B cell (primary cell): ENCODE measurements around the gene MPZL3. TPM values are rescaled to one million over a fixed set of nuclear protein-coding genes. Genes with fewer than 3 reads are reported as not detected.
A peak's percentile ranks its signal among the peaks of the same experiment; 100 is the strongest.

Experiments used
- ATAC-seq: fragments of 200-7000 bp; cut with Tn5 transposase; one replicate; pipeline ENCODE4 v1.10.0; 2021; ENCODE audit warnings: low read depth, mild to moderate bottlenecking, moderate number of reproducible peaks, moderate library complexity
- CTCF ChIA-PET: fragments of 350-600 bp; sonication (Branson Sonifier 250); formaldehyde crosslinking; loops from one replicate; lab custom pipeline; 2021; ENCODE audit warnings: antibody characterized with exemption, inconsistent platforms; lab: Charles Lee
- POLR2A ChIA-PET: fragments of 350-600 bp; sonication (Branson Sonifier 250); formaldehyde crosslinking; loops from one replicate; lab custom pipeline; 2021; ENCODE audit warnings: antibody characterized with exemption; lab: Charles Lee
- DNase-seq: peaks from one replicate; pipeline ENCODE4 v3.0.0; 2013
- H2AFZ ChIP-seq: 2 replicates; pipeline ENCODE4 v1.6.1; 2012; ENCODE audit warnings: mild to moderate bottlenecking, low read depth, low read length; ENCODE audit not compliant: insufficient read depth, poor library complexity, severe bottlenecking
- H3K27ac ChIP-seq, 2 donors: 1 replicate in 1 of 2; 2 replicates in 1 of 2; pipeline ENCODE4 v1.5.1; 2012 to 2013; ENCODE audit warnings: low read length in 2 of 2, mild to moderate bottlenecking in 2 of 2, moderate library complexity in 1 of 2
- H3K27me3 ChIP-seq, 4 experiments: fragments of 200-600 bp in 1 of 4; sonication (generic) in 1 of 4; replicated peaks in 1 of 4; 1 replicate in 2 of 4; 2 replicates in 2 of 4; pipeline versions ENCODE4 v1.6.1 to v1.7.0; 2013 to 2016; ENCODE audit warnings: low read length in 3 of 4, mild to moderate bottlenecking in 2 of 4, mixed read lengths in 1 of 4, moderate library complexity in 1 of 4; ENCODE audit not compliant: insufficient read depth in 4 of 4, control insufficient read depth in 3 of 4; ENCODE audit errors: control extremely low read depth in 1 of 4
- H3K36me3 ChIP-seq, 2 experiments: replicated peaks in 1 of 2; 1 replicate in 1 of 2; 2 replicates in 1 of 2; pipeline versions ENCODE4 v1.6.1 to v1.7.1; 2013; ENCODE audit warnings: low read length in 1 of 2; ENCODE audit not compliant: insufficient read depth in 2 of 2, control insufficient read depth in 1 of 2; ENCODE audit errors: control extremely low read depth in 1 of 2, extremely low read depth in 1 of 2
- H3K4me1 ChIP-seq, 2 donors: fragments of 200-600 bp in 1 of 2; sonication (generic) in 1 of 2; 1 replicate in 1 of 2; 2 replicates in 1 of 2; pipeline versions ENCODE4 v1.5.1 to v1.6.1; 2013 to 2017; ENCODE audit warnings: low read length in 2 of 2; ENCODE audit not compliant: control insufficient read depth in 2 of 2, insufficient read depth in 2 of 2
- H3K4me2 ChIP-seq: replicated peaks from 2 replicates; pipeline ENCODE3; 2012; ENCODE audit warnings: mild to moderate bottlenecking, low read depth, low read length; ENCODE audit not compliant: poor library complexity, severe bottlenecking
- H3K4me3 ChIP-seq, 5 experiments: fragments of 200-600 bp in 1 of 5; sonication (generic) in 1 of 5; 1 replicate in 3 of 5; 2 replicates in 2 of 5; pipeline versions ENCODE4 v1.5.1 to v1.7.0; 2011 to 2016; ENCODE audit warnings: low read length in 4 of 5, mild to moderate bottlenecking in 4 of 5, low read depth in 2 of 5, control low read depth in 1 of 5, moderate library complexity in 1 of 5; ENCODE audit not compliant: insufficient read depth in 1 of 5; ENCODE audit errors: control extremely low read depth in 1 of 5, extremely low read depth in 1 of 5
- H3K79me2 ChIP-seq: fragments of 200-600 bp; sonication (generic); one replicate; pipeline ENCODE4 v1.6.0; 2016; ENCODE audit warnings: low read length; ENCODE audit not compliant: control insufficient read depth, insufficient read depth
- H3K9ac ChIP-seq: fragments of 200-600 bp; sonication (generic); 2 replicates; pipeline ENCODE4 v1.6.1; 2017; ENCODE audit warnings: mild to moderate bottlenecking, low read length, moderate library complexity
- H3K9me3 ChIP-seq, 3 donors: one replicate each; pipeline versions ENCODE4 v1.6.1 to v1.7.1; 2013; ENCODE audit warnings: low read length in 2 of 3; ENCODE audit not compliant: control insufficient read depth in 2 of 3, insufficient read depth in 1 of 3; ENCODE audit errors: control extremely low read depth in 1 of 3
- H4K20me1 ChIP-seq: 2 replicates; pipeline ENCODE4 v1.6.0; 2012; ENCODE audit warnings: mild to moderate bottlenecking, low read length; ENCODE audit not compliant: insufficient read depth, control insufficient read depth, poor library complexity, severe bottlenecking
- H3K27ac Mint-ChIP-seq: one replicate; pipeline ENCODE4 v1.8.0; 2021; ENCODE audit warnings: mixed read lengths
- H3K27me3 Mint-ChIP-seq: one replicate; pipeline ENCODE4 v1.8.0; 2021; ENCODE audit warnings: mixed read lengths
- H3K4me1 Mint-ChIP-seq: one replicate; pipeline ENCODE4 v1.8.0; 2021; ENCODE audit warnings: mixed read lengths
- H3K4me3 Mint-ChIP-seq: one replicate; pipeline ENCODE4 v1.8.0; 2021; ENCODE audit warnings: mixed read lengths
- H3K9me3 Mint-ChIP-seq: one replicate; pipeline ENCODE4 v1.8.0; 2022; ENCODE audit warnings: mixed read lengths; ENCODE audit not compliant: insufficient read depth
- EZH2 ChIP-seq: IDR thresholded peaks from 2 replicates; pipeline ENCODE4 v1.6.1; 2012; ENCODE audit warnings: borderline replicate concordance, low read depth, mild to moderate bottlenecking, moderate library complexity, low read length; ENCODE audit not compliant: insufficient read depth, poor library complexity, severe bottlenecking
- WGBS: methylation state at CpG from one replicate; pipeline ENCODE4 v1.1.5; 2013; ENCODE audit warnings: missing lambda C conversion rate; ENCODE audit not compliant: insufficient coverage; 5-methylcytosine and 5-hydroxymethylcytosine counted together
- intact Hi-C: fragments of 100-400 bp; cut with micrococcal nuclease; formaldehyde crosslinking; loops from one replicate; pipeline ENCODE4 v1.10.0; 2022
- polyA plus RNA-seq: library from polyadenylated mRNA; depleted of rRNA; stranded (reverse); fragments of >200 nt; gene quantifications from 2 replicates; pipeline ENCODE4 v1.2.3, GENCODE V29; 2012
- total RNA-seq, 2 donors: library from RNA; stranded (reverse); fragments of 120-200 nt in 1 of 2; gene quantifications; 1 replicate in 1 of 2; 2 replicates in 1 of 2; pipeline versions ENCODE4 v1.2.3 to v1.2.4, GENCODE V29; 2013 to 2022
- TF ChIP-seq, protein P1 (sequence below): fragments of 200-600 bp; IDR thresholded peaks from one replicate; pipeline ENCODE4 v1.8.0; 2022; ENCODE audit warnings: antibody characterized with exemption, mild to moderate bottlenecking

MPZL3 gene
- total and polyA plus RNA-seq, 2 donors (not counting 1 experiment from before 2014, with no cell fraction given) = 1.4 to 4.2 TPM

DNA sequence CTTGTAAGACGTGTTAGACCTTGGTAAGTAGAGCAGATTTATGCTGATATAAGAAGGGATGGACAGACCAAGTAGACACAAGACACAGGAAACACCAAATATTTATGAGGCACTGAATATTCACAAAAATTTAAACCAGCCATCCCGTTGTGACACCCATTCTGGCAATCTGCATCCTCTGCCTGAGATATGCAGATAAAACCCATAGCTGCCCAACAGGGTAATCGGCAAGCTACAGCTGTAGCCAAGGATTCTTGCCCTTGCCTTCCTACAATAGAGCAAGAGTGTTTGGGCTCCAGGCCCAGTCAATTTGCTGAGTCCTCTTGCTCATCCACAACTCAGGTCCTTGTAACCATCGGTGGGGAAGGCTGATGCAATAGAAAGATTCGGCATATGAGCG lies 30.4 kb upstream of the MPZL3 start:
- no peak for DNase-seq
- Histone ChIP-seq H3K4me1 (peaks cover 7 to 15% of the 10 kb centered on the region in 2 donors), H3K9me3 (peaks cover 0 to 1% (median 0%) of the 10 kb centered on the region in 3 donors), H3K79me2 (no peaks in the 10 kb centered on the region), H3K4me2 (no peak overlapping the region), H3K4me3 (no peak overlapping the region), H3K27me3 (peaks cover 0 to 3% (median 0%) of the 10 kb centered on the region in 4 experiments), H3K27ac (no peak overlapping the region), H3K36me3 (no peaks in the 10 kb centered on the region), H2AFZ (no peak overlapping the region), H4K20me1 (no peaks in the 10 kb centered on the region), H3K9ac (no peak overlapping the region)
- no peak overlapping the region for H3K4me3 Mint-ChIP-seq
- POLR2A ChIA-PET = no interaction called here
- peaks cover 11% of the 10 kb centered on the region for H3K4me1 Mint-ChIP-seq
- ATAC-seq = no peak
- intact Hi-C loops = no loop called here
- 71% methylated on average over 2 of the region's 6 CpGs for WGBS
- TF ChIP-seq EZH2 = no peak
- TF ChIP-seq, protein P1, sequence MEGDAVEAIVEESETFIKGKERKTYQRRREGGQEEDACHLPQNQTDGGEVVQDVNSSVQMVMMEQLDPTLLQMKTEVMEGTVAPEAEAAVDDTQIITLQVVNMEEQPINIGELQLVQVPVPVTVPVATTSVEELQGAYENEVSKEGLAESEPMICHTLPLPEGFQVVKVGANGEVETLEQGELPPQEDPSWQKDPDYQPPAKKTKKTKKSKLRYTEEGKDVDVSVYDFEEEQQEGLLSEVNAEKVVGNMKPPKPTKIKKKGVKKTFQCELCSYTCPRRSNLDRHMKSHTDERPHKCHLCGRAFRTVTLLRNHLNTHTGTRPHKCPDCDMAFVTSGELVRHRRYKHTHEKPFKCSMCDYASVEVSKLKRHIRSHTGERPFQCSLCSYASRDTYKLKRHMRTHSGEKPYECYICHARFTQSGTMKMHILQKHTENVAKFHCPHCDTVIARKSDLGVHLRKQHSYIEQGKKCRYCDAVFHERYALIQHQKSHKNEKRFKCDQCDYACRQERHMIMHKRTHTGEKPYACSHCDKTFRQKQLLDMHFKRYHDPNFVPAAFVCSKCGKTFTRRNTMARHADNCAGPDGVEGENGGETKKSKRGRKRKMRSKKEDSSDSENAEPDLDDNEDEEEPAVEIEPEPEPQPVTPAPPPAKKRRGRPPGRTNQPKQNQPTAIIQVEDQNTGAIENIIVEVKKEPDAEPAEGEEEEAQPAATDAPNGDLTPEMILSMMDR = no peak
- no peaks in the 10 kb centered on the region for H3K9me3 Mint-ChIP-seq
- CTCF ChIA-PET = interaction anchor here (1.1 to 1.3 kb wide), 2 partner anchors 13 to 84 kb away, joined by 4 to 5 read pairs; no protein-coding TSS in a partner anchor
- H3K27me3 Mint-ChIP-seq = peaks cover 5% of the 10 kb centered on the region
- no peak overlapping the region for H3K27ac Mint-ChIP-seq

DNA sequence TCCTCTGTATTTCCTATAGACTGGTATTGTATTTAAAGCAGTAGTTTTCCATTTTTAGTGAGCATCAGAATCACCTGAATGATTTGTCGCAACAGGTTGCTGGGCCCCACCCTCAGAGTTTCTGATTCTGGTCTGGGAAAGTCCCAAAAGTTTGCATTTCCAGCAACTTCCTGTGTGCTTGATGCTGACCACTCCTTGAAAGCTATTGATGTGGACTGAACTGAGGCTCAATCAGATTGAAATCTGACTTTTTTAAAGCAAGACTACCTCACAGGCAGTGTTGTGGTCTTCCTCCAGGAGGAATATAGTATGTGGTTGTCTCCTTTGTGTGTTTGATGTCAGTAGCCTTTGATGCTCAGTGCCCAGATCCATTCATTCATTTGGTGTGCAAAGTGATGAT lies 29.1 kb upstream of the MPZL3 start:
- peaks cover 11% of the 10 kb centered on the region for H3K4me1 Mint-ChIP-seq
- H2AFZ ChIP-seq = no peak overlapping the region
- peak overlapping the region; percentile 17 for H3K4me3 Mint-ChIP-seq

More for the DNA sequence above, 29.1 kb upstream of the MPZL3 start:
- Histone ChIP-seq H3K27me3 (peaks cover 0 to 7% (median 0%) of the 10 kb centered on the region in 4 experiments), H4K20me1 (no peaks in the 10 kb centered on the region), H3K4me1 (peaks cover 7 to 15% of the 10 kb centered on the region in 2 donors), H3K36me3 (no peaks in the 10 kb centered on the region), H3K27ac (peak overlapping the region in 1 of 2 donors; percentile 18), H3K9me3 (peaks cover 0 to 1% (median 0%) of the 10 kb centered on the region in 3 donors), H3K79me2 (no peaks in the 10 kb centered on the region), H3K4me2 (peak overlapping the region; percentile 51), H3K4me3 (no peak overlapping the region), H3K9ac (no peak overlapping the region)
- ChIA-PET CTCF (interaction anchor here (0.7 to 2.5 kb wide), 4 partner anchors 14 to 279 kb away, joined by 3 to 10 read pairs (median 6); no protein-coding TSS in a partner anchor), POLR2A (no interaction called here)
- H3K27me3 Mint-ChIP-seq = peaks cover 8% of the 10 kb centered on the region
- WGBS = 38% methylated on average over 1 of the region's 1 CpG
- intact Hi-C loops = no loop called here
- TF ChIP-seq, protein P1 = no peak
- TF ChIP-seq EZH2 = no peak
- ATAC-seq (peak; percentile 31), DNase-seq (peak; percentile 54)
- no peak overlapping the region for H3K27ac Mint-ChIP-seq
- no peaks in the 10 kb centered on the region for H3K9me3 Mint-ChIP-seq
